ENCODE measurements around the gene RXFP4.
A peak's percentile ranks its signal among the peaks of the same experiment; 100 is the strongest.

RXFP4 gene

DNA sequence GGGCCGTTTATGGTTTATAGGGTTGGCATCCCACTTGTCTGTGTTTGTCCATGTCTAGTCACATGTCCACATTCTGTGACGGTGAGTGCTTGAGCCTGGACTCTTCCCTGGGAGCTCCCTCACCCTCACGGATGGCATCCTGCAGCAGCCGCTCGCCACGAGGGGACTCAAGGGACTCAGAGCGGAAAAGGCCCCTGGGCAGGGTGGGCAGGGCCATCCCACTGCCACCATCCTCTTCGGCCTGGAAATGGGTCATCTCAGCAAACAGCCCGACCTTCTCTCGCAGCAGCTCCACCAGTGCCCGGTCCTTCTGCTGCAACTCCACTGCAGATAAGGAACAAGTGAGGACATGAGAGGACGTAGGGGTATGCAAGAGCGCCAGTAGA is 11.1 kb downstream of the RXFP4 start:
- Histone ChIP-seq H3K36me3 (ENCODE audit: low read length) (peaks cover 34% of the 10 kb centered on the region), H3K27me3 (ENCODE audit: low read length) (no peaks in the 10 kb centered on the region), H3K4me2 (ENCODE audit: low read depth, low read length, poor library complexity, severe bottlenecking) (no peak overlapping the region), H4K20me1 (ENCODE audit: low read depth, low read length) (no peaks in the 10 kb centered on the region), H2AFZ (ENCODE audit: low read depth, low read length, severe bottlenecking) (no peak overlapping the region), H3K27ac (ENCODE audit: low read depth, low read length) (no peak overlapping the region), H3K9ac (ENCODE audit: low read length) (no peak overlapping the region), H3K4me3 (ENCODE audit: insufficient read depth, low read length, poor library complexity, severe bottlenecking) (no peak overlapping the region), H3K9me2 (replicated peaks; ENCODE audit: insufficient read depth, low read length) (no peaks in the 10 kb centered on the region), H3K79me2 (ENCODE audit: insufficient read depth, low read length) (no peaks in the 10 kb centered on the region), H3K9me3 (ENCODE audit: insufficient read depth, low read length) (no peaks in the 10 kb centered on the region), H3F3A (ENCODE audit: insufficient read depth) (peaks cover 15% of the 10 kb centered on the region; the same call in 1 of the 2 replicates)
- TF ChIP-seq, protein P1, sequence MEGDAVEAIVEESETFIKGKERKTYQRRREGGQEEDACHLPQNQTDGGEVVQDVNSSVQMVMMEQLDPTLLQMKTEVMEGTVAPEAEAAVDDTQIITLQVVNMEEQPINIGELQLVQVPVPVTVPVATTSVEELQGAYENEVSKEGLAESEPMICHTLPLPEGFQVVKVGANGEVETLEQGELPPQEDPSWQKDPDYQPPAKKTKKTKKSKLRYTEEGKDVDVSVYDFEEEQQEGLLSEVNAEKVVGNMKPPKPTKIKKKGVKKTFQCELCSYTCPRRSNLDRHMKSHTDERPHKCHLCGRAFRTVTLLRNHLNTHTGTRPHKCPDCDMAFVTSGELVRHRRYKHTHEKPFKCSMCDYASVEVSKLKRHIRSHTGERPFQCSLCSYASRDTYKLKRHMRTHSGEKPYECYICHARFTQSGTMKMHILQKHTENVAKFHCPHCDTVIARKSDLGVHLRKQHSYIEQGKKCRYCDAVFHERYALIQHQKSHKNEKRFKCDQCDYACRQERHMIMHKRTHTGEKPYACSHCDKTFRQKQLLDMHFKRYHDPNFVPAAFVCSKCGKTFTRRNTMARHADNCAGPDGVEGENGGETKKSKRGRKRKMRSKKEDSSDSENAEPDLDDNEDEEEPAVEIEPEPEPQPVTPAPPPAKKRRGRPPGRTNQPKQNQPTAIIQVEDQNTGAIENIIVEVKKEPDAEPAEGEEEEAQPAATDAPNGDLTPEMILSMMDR (IDR thresholded peaks at IDR 0.05; ENCODE audit: insufficient read depth, low read length, poor library complexity, severe bottlenecking), result no peak
- TF ChIP-seq EZH2phosphoT487 (conservative IDR thresholded peaks at IDR 0.05; ENCODE audit: low read length), result no peak

DNA sequence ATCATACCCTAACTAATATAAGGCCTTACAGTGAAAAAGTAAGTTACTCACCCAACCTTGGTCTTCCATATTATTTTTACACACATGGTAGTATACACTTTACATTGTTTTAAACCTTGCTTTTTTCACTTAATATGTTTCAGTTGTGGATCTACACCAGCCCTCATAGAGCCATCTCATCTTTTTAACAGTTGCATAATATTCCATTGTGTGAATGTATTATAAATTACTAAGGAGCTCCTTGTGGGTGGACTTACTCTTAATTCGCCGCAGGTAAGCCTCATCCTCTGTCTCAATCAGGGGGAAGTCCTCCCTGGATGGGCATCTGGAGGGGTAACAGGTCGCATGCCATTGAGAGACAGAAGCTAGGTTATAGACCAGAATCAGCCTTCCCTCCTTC is 13.2 kb downstream of the RXFP4 start:
- H3K9ac ChIP-seq (ENCODE audit: low read length), result no peak overlapping the region
- H3K4me2 ChIP-seq (ENCODE audit: low read depth, low read length, poor library complexity, severe bottlenecking), result no peak overlapping the region
- no peaks in the 10 kb centered on the region for H3K9me3 ChIP-seq (ENCODE audit: insufficient read depth, low read length)
- TF ChIP-seq EZH2phosphoT487 (conservative IDR thresholded peaks at IDR 0.05; ENCODE audit: low read length), result no peak
- no peak overlapping the region for H2AFZ ChIP-seq (ENCODE audit: low read depth, low read length, severe bottlenecking)
- no peaks in the 10 kb centered on the region for H3K27me3 ChIP-seq (ENCODE audit: low read length)
- H3K79me2 ChIP-seq (ENCODE audit: insufficient read depth, low read length), result no peaks in the 10 kb centered on the region; the same call in 1 of the 2 replicates
- peaks cover 42% of the 10 kb centered on the region for H3K36me3 ChIP-seq (ENCODE audit: low read length)
- no peaks in the 10 kb centered on the region for H4K20me1 ChIP-seq (ENCODE audit: low read depth, low read length)
- 0 out of 2 replicates have a peak, but pooled peaks cover 4% of the 10 kb centered on the region for H3F3A ChIP-seq (ENCODE audit: insufficient read depth)
- no peaks in the 10 kb centered on the region for H3K9me2 ChIP-seq (replicated peaks; ENCODE audit: insufficient read depth, low read length)
- no peak overlapping the region for H3K27ac ChIP-seq (ENCODE audit: low read depth, low read length)
- no peak overlapping the region for H3K4me3 ChIP-seq (ENCODE audit: insufficient read depth, low read length, poor library complexity, severe bottlenecking)

DNA sequence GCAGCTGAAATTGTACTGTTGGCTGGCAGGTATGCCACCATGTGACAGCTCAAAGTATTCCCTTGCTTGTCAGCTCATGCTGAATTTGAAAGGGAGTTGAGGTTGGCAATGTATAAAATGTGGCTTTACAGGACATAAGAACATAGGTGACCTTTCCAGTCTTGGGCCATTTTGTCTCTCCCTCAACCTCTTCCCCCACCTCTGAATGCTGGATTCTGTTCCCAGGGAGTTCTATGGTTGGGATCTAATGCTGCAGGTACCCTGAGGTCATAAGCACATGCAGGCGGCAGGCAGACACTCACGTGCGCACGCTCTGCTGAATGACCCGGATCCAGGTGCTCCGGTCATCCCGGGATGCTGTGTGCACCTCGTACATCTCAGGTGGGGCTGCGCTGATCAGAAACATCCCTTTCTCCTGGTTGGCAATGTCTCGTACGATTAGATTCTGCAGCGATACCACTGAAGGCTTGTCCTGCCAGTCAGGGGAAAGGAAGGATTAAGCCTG is 16.0 kb downstream of the RXFP4 start:
- H3K9ac ChIP-seq (ENCODE audit: low read length), result no peak overlapping the region
- no peak overlapping the region for H3K4me3 ChIP-seq (ENCODE audit: insufficient read depth, low read length, poor library complexity, severe bottlenecking)
- no peak overlapping the region for H3K27ac ChIP-seq (ENCODE audit: low read depth, low read length)
- TF ChIP-seq, protein P1 (IDR thresholded peaks at IDR 0.05; ENCODE audit: insufficient read depth, low read length, poor library complexity, severe bottlenecking), result no peak
- TF ChIP-seq EZH2phosphoT487 (conservative IDR thresholded peaks at IDR 0.05; ENCODE audit: low read length), result no peak
- no peaks in the 10 kb centered on the region for H3K27me3 ChIP-seq (ENCODE audit: low read length)
- H2AFZ ChIP-seq (ENCODE audit: low read depth, low read length, severe bottlenecking), result no peak overlapping the region
- H3K79me2 ChIP-seq (ENCODE audit: insufficient read depth, low read length), result no peaks in the 10 kb centered on the region; the same call in 1 of the 2 replicates
- H4K20me1 ChIP-seq (ENCODE audit: low read depth, low read length), result no peaks in the 10 kb centered on the region
- no peaks in the 10 kb centered on the region for H3K9me2 ChIP-seq (replicated peaks; ENCODE audit: insufficient read depth, low read length)
- peaks cover 36% of the 10 kb centered on the region for H3K36me3 ChIP-seq (ENCODE audit: low read length)
- no peaks in the 10 kb centered on the region for H3K9me3 ChIP-seq (ENCODE audit: insufficient read depth, low read length)
- H3F3A ChIP-seq (ENCODE audit: insufficient read depth), result peaks cover 12% of the 10 kb centered on the region; the same call in 1 of the 2 replicates
- no peak overlapping the region for H3K4me2 ChIP-seq (ENCODE audit: low read depth, low read length, poor library complexity, severe bottlenecking)

DNA sequence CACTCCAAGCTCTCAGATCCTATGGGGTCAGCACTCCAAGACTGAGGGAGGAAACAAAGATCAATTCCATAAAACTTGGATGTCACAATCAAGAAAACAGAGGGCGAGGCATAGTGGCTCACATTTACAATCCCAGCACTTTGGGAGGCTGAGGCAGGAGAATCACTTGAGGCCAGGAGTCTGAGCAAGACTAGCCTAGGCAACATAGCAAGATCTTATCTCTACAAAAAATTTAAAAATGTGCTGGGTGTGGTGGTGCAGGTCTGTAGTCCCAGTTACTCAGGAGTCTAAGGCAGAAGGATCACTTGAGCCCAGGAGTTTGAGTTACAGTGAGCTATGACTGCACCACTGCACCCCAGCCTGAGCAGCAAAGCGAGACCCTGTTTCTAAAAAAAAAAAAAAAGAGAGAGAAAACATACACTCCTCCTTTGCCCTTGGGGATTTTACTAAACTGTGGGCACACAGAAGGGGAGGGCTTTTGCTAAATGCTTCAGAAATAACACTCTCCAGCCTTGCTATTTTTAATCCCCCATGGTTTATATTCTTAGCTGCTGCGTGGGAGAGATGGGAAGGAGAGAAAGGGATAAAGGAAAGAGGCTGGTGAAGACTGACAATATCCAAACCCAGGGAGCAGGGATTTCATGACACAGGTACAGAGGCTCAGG is 18.8 kb downstream of the RXFP4 start:
- Histone ChIP-seq H3K9ac (ENCODE audit: low read length) (peak overlapping the region; percentile 23), H3K4me3 (ENCODE audit: insufficient read depth, low read length, poor library complexity, severe bottlenecking) (peak overlapping the region; percentile 5), H3F3A (ENCODE audit: insufficient read depth) (peaks cover 12% of the 10 kb centered on the region; the same call in 1 of the 2 replicates), H3K9me2 (replicated peaks; ENCODE audit: insufficient read depth, low read length) (no peaks in the 10 kb centered on the region), H3K79me2 (ENCODE audit: insufficient read depth, low read length) (no peaks in the 10 kb centered on the region; the same call in 1 of the 2 replicates), H4K20me1 (ENCODE audit: low read depth, low read length) (no peaks in the 10 kb centered on the region), H3K27me3 (ENCODE audit: low read length) (no peaks in the 10 kb centered on the region), H3K4me2 (ENCODE audit: low read depth, low read length, poor library complexity, severe bottlenecking) (peak overlapping the region; percentile 45), H3K9me3 (ENCODE audit: insufficient read depth, low read length) (no peaks in the 10 kb centered on the region), H3K36me3 (ENCODE audit: low read length) (peaks cover 30% of the 10 kb centered on the region), H3K27ac (ENCODE audit: low read depth, low read length) (peak overlapping the region; percentile 72), H2AFZ (ENCODE audit: low read depth, low read length, severe bottlenecking) (no peak overlapping the region)
- no peak for TF ChIP-seq EZH2phosphoT487 (conservative IDR thresholded peaks at IDR 0.05; ENCODE audit: low read length)
- TF ChIP-seq, protein P1 (IDR thresholded peaks at IDR 0.05; ENCODE audit: insufficient read depth, low read length, poor library complexity, severe bottlenecking), result no peak

Data from SU-DHL-6 (cell line).